COLO668 (cell line): ENCODE data around the gene BCL2L12.

ENCODE experiments used
- DNase-seq: peaks from one replicate; lab custom pipeline; 2025; ENCODE audit not compliant: unreplicated experiment; lab: John Stamatoyannopoulos, UW

The BCL2L12 gene

GRCh38 chr19:49662011-49662410 lies 3.7 kb upstream of the BCL2L12 start:
- no peak for DNase-seq

DNA sequence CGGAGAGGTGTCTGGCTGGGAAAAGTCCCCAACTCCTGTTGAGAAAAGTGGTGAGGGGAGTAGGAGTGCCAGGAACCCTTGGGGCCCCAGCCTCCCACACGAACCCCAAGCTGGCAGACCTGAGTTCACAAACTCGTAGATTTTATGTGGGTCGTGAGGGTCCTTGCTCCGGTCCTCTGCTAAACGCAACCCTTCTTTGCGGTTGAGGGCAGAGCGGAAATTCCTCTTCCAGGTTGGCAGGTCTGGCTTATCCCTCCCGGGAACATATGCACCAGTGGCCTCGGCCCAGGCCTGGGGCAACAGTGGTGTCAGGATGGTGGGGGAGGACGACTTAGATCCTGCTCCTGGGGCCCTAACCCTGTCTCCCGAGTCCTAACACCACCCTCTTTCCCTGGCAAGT lies 2.5 kb upstream of the BCL2L12 start:
- DNase-seq: no peak

DNA sequence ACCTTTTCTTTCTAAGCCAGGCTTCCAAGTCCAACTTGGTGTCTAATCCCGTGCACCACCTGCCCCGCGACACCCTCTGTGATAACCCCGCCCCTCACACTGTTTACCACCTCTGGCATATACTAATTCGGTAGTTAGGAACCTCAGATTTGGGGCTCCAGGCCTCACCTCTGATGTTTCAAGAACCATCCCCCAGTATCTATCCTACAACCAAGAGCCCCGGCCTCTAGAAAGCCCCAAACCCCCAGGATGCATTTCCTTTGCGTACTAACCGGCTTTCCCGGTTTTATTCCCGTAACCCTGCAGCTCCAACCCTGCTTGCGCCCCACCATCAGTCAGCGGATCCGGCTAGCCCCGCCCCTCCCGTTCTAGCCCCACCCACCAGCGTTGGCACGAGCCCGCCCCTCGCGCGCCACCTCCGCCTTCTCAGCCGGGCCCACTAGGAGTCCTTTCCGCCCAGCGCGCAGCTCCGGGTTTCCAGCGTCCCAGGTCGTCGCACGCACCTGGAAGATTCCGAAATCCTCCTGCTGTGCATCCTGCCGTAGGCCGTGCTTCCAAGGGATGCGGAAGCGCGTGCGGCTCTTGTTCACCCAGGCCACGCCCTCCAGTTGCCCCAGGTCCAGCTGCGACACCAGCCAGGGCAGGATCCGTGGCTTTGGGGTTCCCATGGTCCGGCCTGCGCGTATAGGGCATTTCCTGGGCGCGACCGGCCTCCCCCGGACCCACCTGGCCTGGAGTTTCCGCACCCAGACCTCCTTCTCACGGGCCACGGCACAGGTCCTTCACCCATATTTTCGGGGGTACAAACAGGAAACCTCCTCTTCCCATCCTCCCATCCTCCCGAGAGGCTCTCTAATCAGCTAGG lies 1.3 kb upstream of the BCL2L12 start:
- DNase-seq: peak; percentile 92

DNA sequence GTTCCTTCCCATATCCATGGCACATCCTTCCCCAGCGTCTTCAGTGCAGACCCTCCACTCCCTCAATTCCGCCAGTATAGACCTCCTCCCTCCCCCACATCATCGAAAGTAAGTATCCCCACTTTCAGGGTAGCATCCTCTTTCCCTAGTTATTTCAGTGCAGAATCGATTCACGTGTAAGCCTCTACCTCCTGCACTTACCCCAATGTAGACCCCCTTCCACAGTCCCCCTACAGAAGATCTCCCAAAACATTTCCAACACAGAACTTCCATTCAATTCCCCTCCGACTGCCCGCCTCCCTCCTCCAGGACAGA lies 740 bp upstream of the BCL2L12 start:
- no peak for DNase-seq

DNA sequence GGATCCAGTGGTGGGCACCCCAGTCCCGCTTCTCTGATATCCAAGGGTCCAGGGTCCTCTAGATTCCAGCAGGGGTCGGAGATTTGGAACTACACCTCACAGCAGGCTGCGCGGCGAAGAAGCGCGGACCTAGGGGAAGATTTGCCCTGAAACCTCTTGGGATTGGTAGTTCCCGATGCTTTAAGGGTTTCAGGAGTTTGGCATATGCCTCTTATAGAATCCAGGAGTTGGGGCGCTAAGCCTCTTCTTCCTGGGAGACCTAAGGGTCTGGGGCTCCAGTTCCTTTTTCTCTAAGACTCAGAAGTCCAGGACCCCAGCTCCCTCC lies 349 bp downstream of the BCL2L12 start:
- DNase-seq: no peak

DNA sequence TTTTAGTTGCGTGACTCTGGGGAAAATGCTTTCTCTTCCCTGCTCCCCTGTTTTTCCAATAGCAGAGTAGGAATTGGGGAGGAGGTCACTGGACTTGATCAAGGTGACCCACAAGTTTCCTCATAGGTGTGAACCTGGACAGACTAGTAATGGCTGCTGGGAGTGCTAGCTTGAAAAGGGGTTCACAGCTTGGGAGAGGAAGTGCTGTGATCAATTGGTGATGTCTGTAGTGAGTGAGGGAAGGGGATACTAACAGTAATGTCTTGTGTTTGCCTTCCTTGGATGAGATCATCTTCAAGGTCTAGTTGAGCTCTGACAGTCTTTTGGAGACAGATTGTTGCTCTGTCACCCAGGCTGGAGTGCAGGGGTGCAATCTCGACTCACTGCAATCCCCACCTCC lies 1.7 kb downstream of the BCL2L12 start:
- no peak for DNase-seq

- no peak for DNase-seq
Observed at GRCh38 chr19:49669516-49669915, 3.8 kb downstream of the BCL2L12 start.

DNA sequence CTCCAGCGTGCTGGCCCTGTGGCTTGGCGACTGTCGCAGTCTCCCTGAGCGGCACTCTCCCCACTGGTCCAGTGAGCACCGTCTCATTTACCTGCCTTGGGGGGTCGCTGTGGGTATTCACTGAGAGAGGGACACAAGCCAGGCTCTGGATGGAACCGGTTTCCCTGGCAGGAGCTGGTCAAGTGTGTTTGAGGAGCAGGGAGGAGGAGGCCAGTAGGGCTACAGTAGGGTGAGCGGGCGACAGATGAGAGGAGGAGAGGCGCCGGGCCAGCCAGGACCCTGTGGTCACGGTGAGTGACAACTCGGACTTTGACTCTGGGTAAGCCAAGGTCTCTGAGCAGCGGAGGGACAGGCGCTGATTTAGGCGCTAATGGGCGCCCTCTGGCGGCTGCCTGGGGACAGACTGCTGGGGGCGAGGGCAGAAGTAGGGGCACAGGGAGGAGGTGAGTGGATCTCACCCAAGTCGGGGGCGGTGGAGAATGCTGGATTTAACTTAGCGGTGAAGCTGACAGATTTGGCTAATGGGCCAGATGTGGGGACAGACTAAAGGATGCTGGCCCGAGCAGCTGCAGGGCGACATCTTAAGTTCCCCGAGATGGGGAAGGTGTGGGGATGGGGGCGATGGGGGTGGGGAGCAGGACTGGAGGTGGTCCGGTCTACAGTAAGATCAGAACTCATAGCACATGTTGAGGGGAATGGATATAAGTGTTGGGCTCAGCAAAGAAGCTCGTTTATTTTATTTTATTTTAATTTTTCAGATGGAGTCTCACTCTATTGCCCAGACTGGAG lies 6.6 kb downstream of the BCL2L12 start:
- DNase-seq: peak; percentile 87

GRCh38 chr19:49676136-49676783 lies 10.5 kb downstream of the BCL2L12 start:
- DNase-seq: peak; percentile 89

DNA sequence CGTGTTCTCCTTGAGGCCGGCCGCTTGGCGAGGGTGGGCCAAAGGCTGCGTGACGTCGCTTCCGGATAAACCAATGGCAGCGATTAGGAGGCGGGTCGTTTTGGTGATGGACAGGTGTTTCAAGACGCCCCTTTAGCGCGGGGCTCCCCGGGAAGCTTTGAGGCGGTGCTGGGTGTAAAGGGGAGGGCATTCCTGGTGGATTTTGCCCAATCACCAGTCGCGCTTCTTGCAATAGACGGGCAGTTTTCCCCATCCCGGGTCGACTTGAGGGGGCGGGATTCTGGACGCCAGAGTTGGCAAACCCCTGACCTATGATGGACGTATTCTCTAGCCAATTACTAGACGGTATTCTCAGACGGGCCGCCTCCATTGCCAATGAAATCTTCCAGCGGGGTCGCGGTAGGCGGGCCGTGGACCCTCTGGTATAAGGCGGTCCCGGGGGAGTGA lies 11.1 kb downstream of the BCL2L12 start:
- DNase-seq: peak; percentile 99

GRCh38 chr19:49677231-49677900 lies 11.6 kb downstream of the BCL2L12 start, which contains the start of gene PRMT1:
TSS of gene PRMT1 (plus strand) at chr19:49677271. CDS start at chr19:49677281, 10 bp downstream.
- peak; percentile 62 for DNase-seq

GRCh38 chr19:49677901-49678674 lies 12.4 kb downstream of the BCL2L12 start:
- DNase-seq: peak; percentile 78

DNA sequence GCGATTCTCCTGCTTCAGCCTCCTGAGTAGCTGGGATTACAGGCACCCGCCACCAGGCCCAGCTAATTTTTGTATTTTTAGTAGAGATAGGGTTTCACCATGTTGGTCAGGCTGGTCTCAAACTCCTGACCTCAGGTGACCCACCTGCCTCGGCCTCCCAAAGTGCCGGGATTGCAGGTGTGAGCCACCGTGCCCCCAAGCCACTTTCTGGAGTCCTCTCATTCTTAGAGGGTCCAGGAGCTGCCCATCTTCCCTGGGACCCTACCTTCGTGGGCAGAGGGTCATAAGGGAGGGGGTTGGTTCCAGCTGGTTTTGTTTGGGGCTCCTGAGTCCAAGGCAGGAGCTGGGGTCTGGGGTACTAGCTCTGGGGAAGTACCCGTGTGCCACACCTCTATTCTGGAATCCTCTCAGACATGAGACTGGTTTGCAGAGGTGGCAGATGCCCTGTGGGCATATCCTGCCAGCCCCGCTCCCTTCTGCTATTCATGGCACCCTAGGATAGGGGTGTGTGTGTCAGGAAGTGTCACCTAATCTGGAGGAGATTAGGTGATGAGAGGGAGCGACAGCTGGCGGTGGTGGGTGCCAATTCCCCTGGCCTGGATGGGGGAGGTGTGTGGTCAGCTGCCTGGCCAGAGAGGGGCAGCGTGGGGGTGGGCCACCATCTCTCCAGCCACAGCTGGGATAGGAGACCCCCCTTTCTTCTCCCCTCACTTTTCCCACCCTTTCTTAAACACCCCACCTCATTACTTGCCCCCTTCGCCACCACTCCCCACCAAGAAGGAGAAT lies 13.4 kb downstream of the BCL2L12 start:
- peak; percentile 60 for DNase-seq

- DNase-seq: no peak
Observed at GRCh38 chr19:49679771-49680413, 14.2 kb downstream of the BCL2L12 start.

DNA sequence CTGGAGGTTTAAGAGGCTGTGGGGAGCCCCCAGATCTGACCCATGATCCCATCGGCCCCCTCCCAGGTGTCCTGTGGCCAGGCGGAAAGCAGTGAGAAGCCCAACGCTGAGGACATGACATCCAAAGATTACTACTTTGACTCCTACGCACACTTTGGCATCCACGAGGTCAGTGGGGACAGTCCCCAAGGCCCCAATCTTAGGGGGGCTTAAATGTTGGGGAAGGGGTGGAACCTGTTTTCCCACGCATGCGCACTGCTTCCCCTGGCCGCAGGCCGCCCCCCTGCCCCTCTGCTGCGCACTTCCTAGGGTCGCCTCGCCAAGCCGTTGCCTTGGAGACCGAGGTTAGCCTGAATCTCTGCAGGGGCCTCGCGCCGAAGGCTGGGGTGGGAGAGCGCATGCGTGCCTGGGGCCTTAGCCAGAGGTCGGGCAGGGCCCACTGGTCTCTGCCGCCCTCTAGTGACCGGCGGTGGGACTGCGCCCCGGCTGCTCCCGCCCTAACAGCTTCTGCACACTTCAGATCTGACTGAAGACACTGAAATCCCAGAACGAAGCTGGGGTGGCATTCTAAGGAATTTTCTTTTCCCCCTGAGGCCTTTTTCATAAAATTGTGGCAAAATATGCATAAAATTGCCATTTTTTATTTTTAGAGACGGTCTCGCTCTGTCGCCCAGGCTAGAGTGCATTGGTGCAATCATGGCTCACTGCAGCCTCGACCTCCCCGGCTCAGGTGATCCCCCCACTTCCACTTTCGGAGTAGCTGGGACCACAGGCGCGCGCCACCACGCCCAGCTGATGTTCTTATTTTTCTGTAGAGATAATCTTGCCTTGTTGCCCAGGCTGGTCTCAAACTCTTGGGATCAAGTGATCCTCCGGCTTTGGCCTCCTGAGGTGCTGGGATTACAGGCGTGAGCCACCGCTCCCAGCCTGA lies 15.0 kb downstream of the BCL2L12 start:
- peak; percentile 85 for DNase-seq

- no peak for DNase-seq
Observed at GRCh38 chr19:49681830-49682229, 16.1 kb downstream of the BCL2L12 start.

- no peak for DNase-seq
Observed at GRCh38 chr19:49682274-49682673, 16.5 kb downstream of the BCL2L12 start.

- DNase-seq: no peak
Observed at GRCh38 chr19:49683814-49684250, 18.1 kb downstream of the BCL2L12 start.
